HG03575 (cell line): Measurements from ENCODE around the gene NRP2.

Experiments used
- ATAC-seq: cut with Tn5 transposase; IDR thresholded peaks from one replicate; pipeline ENCODE4 v1.9.1; 2021; ENCODE audit not compliant: unreplicated experiment, insufficient number of reproducible peaks, low FRiP score; ENCODE audit errors: extremely low read depth

NRP2 gene

GRCh38 chr2:205683502-205684367 lies 1.4 kb downstream of the NRP2 start:
- no peak for ATAC-seq

- no peak for ATAC-seq
Observed at GRCh38 chr2:205684871-205685313, 2.6 kb downstream of the NRP2 start.

GRCh38 chr2:205685314-205686055 lies 3.2 kb downstream of the NRP2 start:
- ATAC-seq: no peak

GRCh38 chr2:205686056-205686782 lies 3.9 kb downstream of the NRP2 start:
- no peak for ATAC-seq

- no peak for ATAC-seq
Observed at GRCh38 chr2:205686783-205687640, 4.7 kb downstream of the NRP2 start.

- ATAC-seq: no peak
Observed at GRCh38 chr2:205687641-205687956, 5.3 kb downstream of the NRP2 start.

- no peak for ATAC-seq
Observed at GRCh38 chr2:205688417-205689200, 6.3 kb downstream of the NRP2 start.

- no peak for ATAC-seq
Observed at GRCh38 chr2:205689820-205690219, 7.5 kb downstream of the NRP2 start.

GRCh38 chr2:205692104-205692503 lies 9.8 kb downstream of the NRP2 start:
- no peak for ATAC-seq

GRCh38 chr2:205694256-205694655 lies 12.0 kb downstream of the NRP2 start:
- ATAC-seq: no peak

GRCh38 chr2:205695460-205695991 lies 13.2 kb downstream of the NRP2 start:
- no peak for ATAC-seq

GRCh38 chr2:205696331-205696926 lies 14.1 kb downstream of the NRP2 start:
- no peak for ATAC-seq

- no peak for ATAC-seq
Observed at GRCh38 chr2:205696927-205697441, 14.7 kb downstream of the NRP2 start.

GRCh38 chr2:205698286-205699268 lies 16.3 kb downstream of the NRP2 start:
- ATAC-seq: no peak

GRCh38 chr2:205699515-205700289 lies 17.4 kb downstream of the NRP2 start:
- ATAC-seq: no peak
